Large intestine (tissue), 1 donor: ENCODE results near the gene CAPZA1. TPM values are rescaled to one million over a fixed set of nuclear protein-coding genes. Genes with fewer than 3 reads are reported as not detected.

Source experiments
- polyA plus RNA-seq: library from polyadenylated mRNA; unstranded; fragments of 120-200 nt; gene quantifications from one replicate; pipeline ENCODE4 v1.2.1, GENCODE V29; 2013

CAPZA1 gene
- polyA plus RNA-seq, 1 donor: 110 TPM

Other genes starting within 250 kb of the CAPZA1 start
- 21.6 TPM for gene CTTNBP2NL, start 223.6 kb upstream of the CAPZA1 start, polyA plus RNA-seq
- gene WNT2B, start 110.9 kb upstream of the CAPZA1 start, polyA plus RNA-seq: 7.5 TPM
- gene ST7L, start 691 bp upstream of the CAPZA1 start, polyA plus RNA-seq: 18.4 TPM
- 141 TPM for gene MOV10, start 54.8 kb downstream of the CAPZA1 start, polyA plus RNA-seq
- 329 TPM for gene RHOC, start 87.3 kb downstream of the CAPZA1 start, polyA plus RNA-seq
- gene PPM1J, start 95.5 kb downstream of the CAPZA1 start, polyA plus RNA-seq: 0.52 TPM